ENCODE results near the gene NKX6-1.

GRCh38 chr4:84484236-84484635, 14.9 kb downstream of the NKX6-1 start:
- TF ChIP-seq TARDBP (IDR thresholded peaks at IDR 0.05) (no peak), FOXM1 (IDR thresholded peaks at IDR 0.05; ENCODE audit: borderline replicate concordance) (no peak), ARNT (IDR thresholded peaks at IDR 0.05) (no peak), ZNF384 (IDR thresholded peaks at IDR 0.05) (no peak), FOXK2 (IDR thresholded peaks at IDR 0.05) (no peak), BHLHE40 (IDR thresholded peaks at IDR 0.05; ENCODE audit: borderline replicate concordance) (no peak)
